AG09309 (cell line): ENCODE results near the gene EPHB1.

ENCODE experiments used
- DNase-seq: peaks from one replicate; pipeline ENCODE4 v3.0.0-alpha.2; 2010; ENCODE audit warnings: low read depth
- H3K4me3 ChIP-seq: 2 replicates; pipeline ENCODE4 v1.5.1; 2011; ENCODE audit warnings: mild to moderate bottlenecking, low read depth, low read length, moderate library complexity; ENCODE audit not compliant: control insufficient read depth
- CTCF ChIP-seq: IDR thresholded peaks from 2 replicates; pipeline ENCODE4 v1.5.1; 2011; ENCODE audit warnings: mild to moderate bottlenecking, low read depth, low read length, inconsistent platforms; ENCODE audit not compliant: insufficient read depth, control insufficient read depth; ENCODE audit errors: missing control alignments

EPHB1 gene

GRCh38 chr3:135084976-135085375 is 289.9 kb downstream of the EPHB1 start:
- no peak overlapping the region for H3K4me3 ChIP-seq
- TF ChIP-seq CTCF, result no peak
- no peak for DNase-seq

- H3K4me3 ChIP-seq, result no peak overlapping the region
- no peak for DNase-seq
- TF ChIP-seq CTCF, result no peak
Observed at GRCh38 chr3:135085652-135086436, 290.8 kb downstream of the EPHB1 start.

- TF ChIP-seq CTCF, result no peak
- no peak for DNase-seq
- H3K4me3 ChIP-seq, result no peak overlapping the region
Observed at GRCh38 chr3:135087782-135088181, 292.7 kb downstream of the EPHB1 start.

- H3K4me3 ChIP-seq, result no peak overlapping the region
- no peak for DNase-seq
- no peak for TF ChIP-seq CTCF
Observed at GRCh38 chr3:135089451-135089850, 294.4 kb downstream of the EPHB1 start.

GRCh38 chr3:135090020-135090717 is 295.1 kb downstream of the EPHB1 start:
- no peak for TF ChIP-seq CTCF
- no peak overlapping the region for H3K4me3 ChIP-seq
- no peak for DNase-seq

GRCh38 chr3:135091946-135092345 is 296.9 kb downstream of the EPHB1 start:
- H3K4me3 ChIP-seq, result no peak overlapping the region
- no peak for DNase-seq
- TF ChIP-seq CTCF, result no peak
